Stimulated activated CD4-positive, alpha-beta T cell treated with anti-CD3 and anti-CD28 coated beads, Interleukin-4, amount 100 ng/mL, for 48 hours (primary cell): ENCODE measurements around the gene PDGFC.

Experiments
- DNase-seq, 2 donors: peaks; one replicate each; pipeline ENCODE4 v3.0.0-alpha.2; 2020; ENCODE audit warnings: low read depth in 2 of 2

PDGFC gene

DNA sequence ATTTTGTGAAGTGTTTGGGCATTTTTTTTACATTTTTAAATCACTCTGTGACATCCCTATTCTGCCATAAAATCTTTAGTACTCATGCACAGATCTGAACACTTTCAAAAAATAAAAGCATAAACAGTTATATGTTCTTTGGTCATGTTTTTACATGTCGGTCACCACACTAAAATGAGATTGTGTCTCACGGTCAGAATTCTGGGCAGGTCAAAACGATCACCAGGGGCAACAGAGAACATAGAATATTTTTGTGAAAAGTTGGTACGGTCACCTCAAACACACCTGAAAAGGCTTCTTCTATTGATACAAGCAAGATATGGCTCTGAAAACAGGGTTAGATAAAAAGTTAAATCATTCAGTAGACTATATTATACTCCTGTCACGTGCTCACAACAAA is 189.1 kb downstream of the PDGFC start:
- DNase-seq, result no peak

DNA sequence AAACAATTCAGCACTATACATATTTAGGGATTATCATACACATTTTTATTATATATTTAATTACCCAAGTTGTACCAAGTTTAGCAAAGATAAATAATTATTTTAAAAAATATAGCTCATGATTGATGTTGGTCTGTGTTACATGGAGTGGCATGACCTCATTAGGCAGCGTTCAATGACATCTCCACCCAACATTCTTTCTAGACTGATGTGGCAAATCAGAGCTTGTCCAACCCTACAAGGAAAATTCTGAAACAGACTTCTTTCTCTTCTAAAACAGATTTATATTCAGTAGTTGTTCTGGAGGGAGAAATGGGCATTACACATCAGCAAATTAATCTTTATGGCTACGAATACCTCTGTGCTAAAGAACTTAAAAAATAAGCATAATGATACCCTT is 189.7 kb downstream of the PDGFC start:
- DNase-seq, result no peak

GRCh38 chr4:156779774-156780173 is 191.8 kb downstream of the PDGFC start:
- no peak for DNase-seq

- DNase-seq, result no peak
Measured at GRCh38 chr4:156779042-156779441, 192.6 kb downstream of the PDGFC start.

DNA sequence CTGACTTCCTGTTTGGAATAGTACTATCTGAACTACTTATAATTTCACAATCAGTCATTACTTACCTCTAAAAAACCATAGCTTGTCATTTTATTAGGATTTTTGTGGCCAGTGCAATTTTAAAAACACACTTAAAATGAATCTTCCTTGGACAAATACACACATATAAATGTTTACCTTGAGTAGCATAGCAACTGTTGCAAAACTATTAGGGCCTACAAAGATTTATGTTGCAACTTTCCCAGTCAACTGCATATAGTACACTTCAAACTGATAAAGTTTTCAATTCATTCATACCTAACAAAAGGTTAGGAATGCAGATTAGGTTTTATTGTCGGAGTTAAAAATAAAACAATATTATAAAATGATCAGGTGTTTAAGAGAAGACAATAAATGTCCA is 193.0 kb downstream of the PDGFC start:
- DNase-seq, result no peak

DNA sequence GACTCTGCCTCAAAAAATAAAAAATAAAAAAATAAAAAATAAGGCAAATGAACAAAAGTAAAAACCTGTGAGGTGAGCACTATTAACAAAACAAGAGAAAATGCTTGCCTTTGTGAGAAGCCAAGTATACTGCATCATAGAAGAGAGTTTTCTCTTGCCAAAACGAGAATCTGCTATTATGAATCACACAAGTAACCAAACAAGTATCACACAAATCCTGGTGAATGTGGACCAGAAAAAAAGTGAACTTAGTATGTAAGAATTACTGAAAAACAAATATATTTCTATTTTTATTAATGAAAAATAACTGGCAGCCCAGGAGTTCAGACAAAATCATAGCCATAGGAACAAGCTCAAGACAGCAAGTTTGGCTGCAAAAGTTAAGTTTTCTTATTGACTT is 193.5 kb downstream of the PDGFC start:
- no peak for DNase-seq

- DNase-seq, result no peak
Measured at GRCh38 chr4:156775813-156776212, 195.8 kb downstream of the PDGFC start.

- DNase-seq, result no peak
Measured at GRCh38 chr4:156774422-156774821, 197.2 kb downstream of the PDGFC start.

- no peak for DNase-seq
Measured at GRCh38 chr4:156773648-156774357, 197.8 kb downstream of the PDGFC start.

DNA sequence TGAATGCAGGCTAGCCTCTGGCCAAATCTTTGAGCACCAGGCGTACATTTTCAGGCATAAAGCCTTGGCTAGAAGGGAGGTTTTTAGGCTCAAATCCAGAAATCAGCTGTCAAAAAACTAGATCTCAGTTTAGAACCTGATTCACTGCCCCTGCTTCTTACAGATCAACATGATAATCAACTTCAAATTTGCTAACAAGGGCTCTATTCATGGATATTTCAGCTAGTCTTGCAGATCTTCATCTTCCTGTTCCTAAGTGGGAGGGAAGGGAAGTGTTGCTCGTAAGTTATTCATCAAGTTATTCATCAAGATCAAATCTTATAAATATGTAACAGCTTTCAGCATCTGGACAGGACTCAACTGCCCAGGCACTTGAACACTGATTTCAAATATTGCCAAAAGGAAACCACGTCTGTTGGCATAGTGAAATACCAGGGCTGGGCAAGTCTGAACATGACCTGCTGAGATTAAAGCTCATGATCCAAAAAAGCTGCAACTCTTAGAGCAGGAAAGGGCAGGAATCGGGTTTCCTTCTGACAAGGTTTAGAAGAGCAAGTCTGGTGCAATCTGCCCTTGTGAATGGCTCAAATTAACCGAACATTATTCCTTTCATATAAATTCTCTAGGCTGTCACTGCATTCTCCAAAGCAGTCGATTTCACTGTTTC is 200.3 kb downstream of the PDGFC start:
- DNase-seq, result no peak

DNA sequence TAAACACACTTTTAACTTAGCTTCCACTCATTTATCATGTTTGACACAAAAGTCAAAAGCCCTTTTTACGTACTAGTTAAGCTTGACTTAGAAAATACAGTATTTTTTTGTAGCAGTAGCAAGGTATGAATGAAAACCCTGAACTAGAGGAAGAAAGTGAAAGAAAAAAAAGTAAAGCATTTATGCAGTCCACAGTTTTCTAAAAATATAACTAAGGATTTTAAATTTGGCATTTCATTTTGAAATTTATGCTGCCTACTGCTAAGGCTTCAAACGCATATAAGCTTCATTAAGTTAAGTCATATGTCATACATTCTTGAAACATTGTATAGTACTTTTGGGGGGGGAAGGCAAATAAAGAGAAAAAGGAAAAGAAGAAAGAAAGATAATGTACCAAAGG is 201.5 kb downstream of the PDGFC start:
- DNase-seq, result no peak

DNA sequence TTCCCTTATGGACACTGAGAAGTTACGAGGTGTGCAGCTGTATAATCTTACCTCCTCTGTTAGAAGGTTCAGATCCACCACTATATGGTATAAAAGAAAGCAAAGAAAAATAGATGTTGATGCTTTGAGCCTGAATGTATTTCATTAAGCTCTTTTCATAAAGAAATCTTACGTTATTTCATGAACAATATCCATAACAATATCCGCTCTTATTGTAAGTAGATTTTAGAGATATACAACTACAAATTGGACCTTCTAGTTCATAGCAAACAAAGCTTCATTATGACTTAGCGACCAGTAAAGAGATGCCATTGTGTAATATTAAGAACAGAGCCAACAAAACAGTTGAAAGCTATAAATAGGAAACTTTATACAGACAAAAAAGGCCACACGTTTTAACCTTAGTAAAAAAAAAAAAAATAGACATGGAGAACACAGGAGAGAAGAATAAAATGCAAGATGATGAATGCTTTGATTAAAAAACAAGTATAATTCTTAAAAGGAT is 203.6 kb downstream of the PDGFC start:
- DNase-seq, result no peak

DNA sequence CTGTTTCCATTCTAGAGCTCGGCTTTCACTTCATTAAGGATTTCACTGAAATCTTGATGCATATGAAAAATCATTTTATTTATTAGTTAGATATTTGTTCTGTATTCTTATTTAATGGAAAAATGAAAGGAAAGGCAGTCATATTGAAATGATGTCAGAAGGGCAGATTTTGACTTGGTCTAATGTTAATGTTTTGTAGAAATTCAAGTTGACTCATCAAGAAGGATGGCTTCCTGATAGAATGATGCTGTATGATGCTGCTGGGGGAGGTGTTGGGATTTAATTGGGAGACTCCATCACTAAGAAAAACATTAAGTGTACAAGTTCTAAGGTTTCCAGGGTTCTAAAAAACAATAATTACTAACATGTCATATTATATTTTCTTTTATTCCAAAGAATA is 204.8 kb downstream of the PDGFC start:
- no peak for DNase-seq

GRCh38 chr4:156765277-156765676 is 206.3 kb downstream of the PDGFC start:
- no peak for DNase-seq

DNA sequence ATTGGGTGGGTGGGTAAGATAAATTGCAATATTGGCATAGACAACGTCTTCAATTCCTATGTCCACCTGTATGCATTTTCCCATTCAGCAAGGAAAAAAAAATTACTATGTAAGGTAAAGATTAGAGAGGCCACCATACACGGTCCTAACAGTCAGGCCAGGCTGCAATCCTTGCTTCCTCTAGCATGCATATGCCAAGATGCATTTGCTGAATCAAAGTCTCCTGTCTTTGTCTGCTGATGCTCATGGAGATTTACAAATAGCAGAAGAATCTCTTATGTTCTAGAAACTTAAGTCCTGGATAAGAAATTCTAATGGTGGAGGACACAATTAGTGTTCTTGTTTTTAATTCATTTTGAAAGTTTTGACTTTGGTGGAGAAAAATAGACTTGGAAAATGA is 206.8 kb downstream of the PDGFC start:
- DNase-seq, result no peak

GRCh38 chr4:156764145-156764544 is 207.5 kb downstream of the PDGFC start:
- DNase-seq, result no peak

DNA sequence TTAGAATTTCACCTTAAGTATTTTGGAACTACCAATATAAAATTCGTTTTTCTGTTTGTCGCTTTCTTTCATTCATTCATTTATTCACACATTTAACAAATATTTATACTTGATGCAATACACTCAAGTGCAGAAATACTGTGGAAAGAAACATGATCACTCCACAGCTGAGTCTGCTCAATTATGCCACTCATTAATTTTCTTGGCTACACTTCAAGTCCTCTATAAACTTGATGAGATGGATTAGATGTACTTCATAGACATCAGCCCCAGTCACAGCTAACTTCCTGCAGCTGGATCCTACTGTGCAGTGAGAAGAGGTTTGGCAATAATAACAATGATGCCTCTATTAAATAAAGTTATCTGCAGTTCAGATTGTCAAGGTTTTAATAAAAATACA is 208.1 kb downstream of the PDGFC start:
- DNase-seq, result no peak

DNA sequence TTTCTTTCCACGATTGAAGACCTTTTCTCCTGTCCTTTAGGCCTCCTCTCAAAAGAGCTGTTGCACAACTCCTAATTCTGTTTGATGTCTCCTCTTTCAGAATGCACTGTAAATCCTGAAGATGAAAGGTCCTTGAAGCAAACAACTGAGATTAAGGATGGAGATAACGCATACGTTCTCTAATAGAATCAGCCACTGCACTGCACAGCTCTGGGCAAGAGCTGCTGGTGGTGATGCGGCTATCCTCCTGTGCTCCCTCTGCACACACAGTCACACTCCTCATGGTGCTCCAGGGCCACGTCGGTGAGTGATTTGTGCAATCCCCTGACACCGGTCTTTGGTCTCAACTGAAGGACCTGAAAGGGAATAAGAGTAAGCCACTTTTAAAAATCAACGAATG is 208.7 kb downstream of the PDGFC start:
- DNase-seq, result no peak

DNA sequence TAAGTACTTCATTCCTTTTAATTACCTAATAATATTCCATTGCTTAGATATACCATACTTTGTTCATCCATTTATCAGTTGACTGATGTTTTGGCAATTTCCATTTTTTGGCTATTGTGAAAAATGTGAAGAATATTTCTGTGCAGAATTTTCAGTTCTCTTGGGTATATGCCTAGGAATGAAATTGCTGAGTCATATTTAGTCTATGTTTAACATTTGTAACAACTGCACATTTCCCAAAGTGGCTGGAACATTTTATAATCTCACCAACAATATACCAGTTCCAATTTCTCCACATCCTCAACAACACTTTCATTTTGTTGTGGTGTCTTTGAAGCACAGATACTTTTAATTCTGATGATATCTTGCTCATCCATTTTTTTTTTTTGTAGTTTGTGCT is 215.5 kb downstream of the PDGFC start:
- no peak for DNase-seq

DNA sequence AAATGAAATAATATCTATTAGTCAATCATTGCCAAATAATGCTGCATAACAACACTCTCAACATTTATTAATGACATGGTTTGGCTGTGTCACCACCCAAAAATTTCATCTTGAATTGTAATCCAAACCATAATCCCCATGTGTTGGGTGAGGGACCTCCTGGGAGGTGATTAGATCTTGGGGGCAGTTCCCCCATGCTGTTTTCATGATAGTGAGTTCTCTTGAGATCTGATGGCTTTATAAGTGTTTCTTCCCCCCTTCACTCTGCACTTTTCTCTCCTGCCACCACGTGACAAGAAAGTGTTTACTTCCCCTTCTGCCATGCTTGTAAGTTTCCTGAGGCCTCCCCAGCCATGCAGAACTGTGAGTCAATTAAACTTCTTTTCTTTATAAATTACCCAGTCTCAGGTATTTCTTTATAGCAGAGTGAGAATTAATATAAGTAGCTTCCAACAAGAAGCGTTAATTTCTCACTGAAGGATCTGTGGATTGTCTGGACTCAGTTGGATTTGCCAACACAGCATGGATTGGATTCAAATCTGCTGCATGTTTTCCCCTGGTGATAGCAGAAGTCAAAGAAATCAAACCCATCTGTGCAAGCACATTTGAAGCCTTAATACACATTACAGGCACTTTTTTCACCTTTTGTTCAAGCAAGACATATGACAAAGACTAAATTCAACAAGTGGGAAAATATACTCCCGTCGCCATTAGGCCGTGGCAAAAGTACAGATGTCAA is 216.6 kb downstream of the PDGFC start:
- DNase-seq, result no peak

- DNase-seq, result no peak
Measured at GRCh38 chr4:156751486-156751885, 220.1 kb downstream of the PDGFC start.

- no peak for DNase-seq
Measured at GRCh38 chr4:156749426-156750403, 221.9 kb downstream of the PDGFC start.
